Muscle of leg (tissue), 11 donors: Measurements from ENCODE around the gene RNASEL. TPM values are rescaled to one million over a fixed set of nuclear protein-coding genes. Genes with fewer than 3 reads are reported as not detected.

ENCODE experiments used
- DNase-seq: peaks from one replicate; pipeline ENCODE4 v3.0.0; 2013
- H3K27ac ChIP-seq: one replicate; pipeline ENCODE4 v1.5.1; 2013; ENCODE audit warnings: mild to moderate bottlenecking, low read length, control low read depth
- H3K27me3 ChIP-seq: one replicate; pipeline ENCODE4 v1.6.1; 2013; ENCODE audit warnings: low read length; ENCODE audit not compliant: control insufficient read depth, insufficient read depth
- H3K36me3 ChIP-seq: one replicate; pipeline ENCODE4 v1.6.1; 2013; ENCODE audit warnings: low read length; ENCODE audit not compliant: control insufficient read depth, insufficient read depth
- H3K4me1 ChIP-seq: one replicate; pipeline ENCODE4 v1.6.1; 2013; ENCODE audit warnings: low read length; ENCODE audit not compliant: control insufficient read depth, insufficient read depth
- H3K4me3 ChIP-seq: one replicate; pipeline ENCODE4 v1.5.1; 2013; ENCODE audit warnings: low read length, control low read depth
- H3K9me3 ChIP-seq: replicated peaks from 2 replicates; pipeline ENCODE4 v1.6.1; 2013; ENCODE audit warnings: low read depth, low read length; ENCODE audit not compliant: control insufficient read depth
- WGBS: methylation state at CpG from one replicate; pipeline ENCODE4 v1.1.5; 2013; ENCODE audit warnings: missing lambda C conversion rate; ENCODE audit not compliant: insufficient coverage; 5-methylcytosine and 5-hydroxymethylcytosine counted together
- polyA plus RNA-seq, 8 donors: library from polyadenylated mRNA; unstranded; fragments of 120-200 nt; gene quantifications; one replicate each; pipeline versions ENCODE4 v1.2.1 to v1.2.3, GENCODE V29; 2013; ENCODE audit warnings: inconsistent platforms in 1 of 8, low replicate concordance in 1 of 8; ENCODE audit not compliant: insufficient read length in 8 of 8, insufficient read depth in 1 of 8
- total RNA-seq: library from RNA; stranded (reverse); fragments of 120-200 nt; gene quantifications from one replicate; pipeline ENCODE4 v1.2.4, GENCODE V29; 2013

RNASEL gene
- total and polyA plus RNA-seq, 9 donors, result 2.6 to 6.7 (median 4.2) TPM

GRCh38 chr1:182565537-182565936 is 23.5 kb downstream of the RNASEL start:
- Histone ChIP-seq H3K4me3 (no peak overlapping the region), H3K36me3 (no peaks in the 10 kb centered on the region), H3K4me1 (no peaks in the 10 kb centered on the region), H3K9me3 (no peaks in the 10 kb centered on the region), H3K27ac (no peak overlapping the region), H3K27me3 (no peaks in the 10 kb centered on the region)
- no peak for DNase-seq
- no CpG with 5 or more reads among the region's 3 CpGs for WGBS

GRCh38 chr1:182564406-182565004 is 24.6 kb downstream of the RNASEL start:
- WGBS, result no CpG with 5 or more reads among the region's 2 CpGs
- Histone ChIP-seq H3K36me3 (no peaks in the 10 kb centered on the region), H3K27ac (no peak overlapping the region), H3K4me3 (no peak overlapping the region), H3K4me1 (no peaks in the 10 kb centered on the region), H3K27me3 (no peaks in the 10 kb centered on the region), H3K9me3 (no peaks in the 10 kb centered on the region)
- no peak for DNase-seq

DNA sequence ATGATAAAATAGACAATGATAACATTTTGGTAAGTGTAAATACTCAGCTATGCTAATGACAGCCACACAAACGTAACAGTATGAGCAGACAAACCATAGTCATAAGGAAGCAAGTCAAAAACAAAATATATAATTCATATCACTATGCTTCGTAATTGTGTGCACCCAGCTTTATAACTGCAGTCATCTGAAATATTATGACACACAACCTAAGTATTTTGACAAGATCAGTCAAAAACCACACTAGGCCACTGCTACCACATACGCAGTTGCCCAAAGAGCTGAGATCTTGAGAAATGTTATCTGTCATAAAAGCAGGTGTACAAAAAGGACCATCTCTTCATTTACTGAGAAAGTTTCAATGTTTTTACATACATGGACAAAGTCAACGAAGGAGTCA is 26.0 kb downstream of the RNASEL start:
- Histone ChIP-seq H3K27me3 (no peaks in the 10 kb centered on the region), H3K27ac (no peak overlapping the region), H3K4me1 (no peaks in the 10 kb centered on the region), H3K4me3 (no peak overlapping the region), H3K36me3 (no peaks in the 10 kb centered on the region), H3K9me3 (no peaks in the 10 kb centered on the region)
- WGBS, result no CpG with 5 or more reads among the region's 4 CpGs
- no peak for DNase-seq

- H3K9me3 ChIP-seq, result no peaks in the 10 kb centered on the region
- H3K27ac ChIP-seq, result no peak overlapping the region
- WGBS, result no CpG with 5 or more reads among the region's 4 CpGs
- DNase-seq, result no peak
- no peaks in the 10 kb centered on the region for H3K27me3 ChIP-seq
- H3K36me3 ChIP-seq, result no peaks in the 10 kb centered on the region
- no peaks in the 10 kb centered on the region for H3K4me1 ChIP-seq
- no peak overlapping the region for H3K4me3 ChIP-seq
These were observed 27.6 kb downstream of the RNASEL start for GRCh38 chr1:182561456-182561855.

- H3K4me3 ChIP-seq, result no peak overlapping the region
- H3K9me3 ChIP-seq, result no peaks in the 10 kb centered on the region
- no peaks in the 10 kb centered on the region for H3K27me3 ChIP-seq
- WGBS, result 44% methylated on average over 5 of the region's 7 CpGs
- no peak overlapping the region for H3K27ac ChIP-seq
- H3K36me3 ChIP-seq, result no peaks in the 10 kb centered on the region
- peak; percentile 11 for DNase-seq
- H3K4me1 ChIP-seq, result no peaks in the 10 kb centered on the region
These were observed 28.6 kb downstream of the RNASEL start for GRCh38 chr1:182560392-182560984.

- no peaks in the 10 kb centered on the region for H3K4me1 ChIP-seq
- H3K36me3 ChIP-seq, result no peaks in the 10 kb centered on the region
- no peak overlapping the region for H3K27ac ChIP-seq
- DNase-seq, result no peak
- H3K9me3 ChIP-seq, result peaks cover 2% of the 10 kb centered on the region
- no peaks in the 10 kb centered on the region for H3K27me3 ChIP-seq
- no peak overlapping the region for H3K4me3 ChIP-seq
These were observed 32.8 kb downstream of the RNASEL start for GRCh38 chr1:182556279-182556678.

DNA sequence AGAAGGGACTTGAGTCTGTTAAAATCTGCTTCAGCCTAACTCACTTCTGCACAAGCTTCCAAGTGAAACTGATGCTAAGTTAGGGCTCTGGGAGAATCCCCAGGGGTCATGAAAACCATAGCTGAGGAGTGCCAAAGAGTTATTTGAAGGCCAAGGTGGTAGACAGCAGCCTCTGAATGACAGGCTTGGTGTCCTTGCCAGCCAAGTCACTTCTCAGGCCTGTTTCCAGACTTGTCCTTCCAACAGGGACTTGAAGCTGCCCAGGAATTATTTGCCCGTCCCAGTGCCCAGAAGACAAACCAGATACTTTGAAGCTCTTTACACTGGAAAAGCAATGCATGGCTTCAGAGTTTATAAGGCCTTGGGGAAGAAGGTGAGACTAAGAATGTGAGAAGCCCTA is 33.6 kb downstream of the RNASEL start:
- DNase-seq, result no peak
- WGBS, result no CpG with 5 or more reads among the region's 1 CpG
- Histone ChIP-seq H3K36me3 (no peaks in the 10 kb centered on the region), H3K4me1 (no peaks in the 10 kb centered on the region), H3K4me3 (no peak overlapping the region), H3K9me3 (peaks cover 2% of the 10 kb centered on the region), H3K27ac (no peak overlapping the region), H3K27me3 (no peaks in the 10 kb centered on the region)

DNA sequence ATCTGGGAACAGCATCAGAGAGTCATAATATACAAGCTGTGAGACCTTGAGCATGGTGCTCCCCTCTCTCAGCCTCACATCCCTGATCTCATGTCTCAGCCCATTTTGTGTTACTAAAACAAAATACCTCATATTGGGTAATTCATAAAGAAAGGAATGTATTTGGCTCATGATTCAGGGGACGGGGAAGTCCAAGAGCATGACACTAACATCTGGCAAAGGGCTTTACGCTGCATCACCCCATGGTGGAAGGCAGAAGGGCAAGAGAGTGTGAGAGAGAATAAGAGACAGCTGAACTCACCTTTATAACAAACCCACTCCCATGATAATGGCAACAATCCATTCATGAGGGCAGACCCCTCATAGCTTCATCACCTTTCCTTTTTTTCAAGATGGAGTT is 36.5 kb downstream of the RNASEL start:
- no peaks in the 10 kb centered on the region for H3K27me3 ChIP-seq
- H3K4me3 ChIP-seq, result no peak overlapping the region
- no peak for DNase-seq
- WGBS, result no CpG with 5 or more reads among the region's 2 CpGs
- peaks cover 2% of the 10 kb centered on the region for H3K9me3 ChIP-seq
- H3K4me1 ChIP-seq, result no peaks in the 10 kb centered on the region
- H3K36me3 ChIP-seq, result no peaks in the 10 kb centered on the region
- H3K27ac ChIP-seq, result no peak overlapping the region

DNA sequence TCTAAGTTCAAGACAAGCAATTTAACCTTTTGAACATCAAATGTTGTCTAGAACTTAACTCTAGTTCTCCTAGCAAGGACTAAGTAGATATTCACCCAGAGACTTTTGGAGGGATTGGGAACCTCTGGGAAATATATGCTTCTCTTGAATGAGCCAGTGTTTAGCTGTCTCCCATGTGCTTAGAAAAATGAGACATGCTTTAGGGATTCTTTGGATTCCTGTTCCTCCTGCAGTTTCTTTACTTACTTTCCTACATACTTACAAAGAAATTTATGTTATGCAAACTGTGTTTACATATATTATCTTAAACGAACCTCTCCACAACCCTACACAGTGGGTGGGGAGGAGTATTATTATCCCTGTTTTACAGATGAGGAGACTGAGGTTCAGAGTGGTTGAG is 39.2 kb downstream of the RNASEL start:
- H3K4me1 ChIP-seq, result no peaks in the 10 kb centered on the region
- H3K4me3 ChIP-seq, result no peak overlapping the region
- no CpG with 5 or more reads among the region's 1 CpG for WGBS

GRCh38 chr1:182549346-182549745 is 39.7 kb downstream of the RNASEL start:
- Histone ChIP-seq H3K36me3 (no peaks in the 10 kb centered on the region), H3K4me3 (no peak overlapping the region), H3K9me3 (peaks cover 2% of the 10 kb centered on the region), H3K4me1 (no peaks in the 10 kb centered on the region), H3K27me3 (no peaks in the 10 kb centered on the region), H3K27ac (no peak overlapping the region)
- DNase-seq, result no peak

More for the DNA sequence above, 39.2 kb downstream of the RNASEL start:
- DNase-seq, result no peak
- H3K27ac ChIP-seq, result no peak overlapping the region
- no peaks in the 10 kb centered on the region for H3K36me3 ChIP-seq
- no peaks in the 10 kb centered on the region for H3K27me3 ChIP-seq
- H3K9me3 ChIP-seq, result peaks cover 2% of the 10 kb centered on the region

DNA sequence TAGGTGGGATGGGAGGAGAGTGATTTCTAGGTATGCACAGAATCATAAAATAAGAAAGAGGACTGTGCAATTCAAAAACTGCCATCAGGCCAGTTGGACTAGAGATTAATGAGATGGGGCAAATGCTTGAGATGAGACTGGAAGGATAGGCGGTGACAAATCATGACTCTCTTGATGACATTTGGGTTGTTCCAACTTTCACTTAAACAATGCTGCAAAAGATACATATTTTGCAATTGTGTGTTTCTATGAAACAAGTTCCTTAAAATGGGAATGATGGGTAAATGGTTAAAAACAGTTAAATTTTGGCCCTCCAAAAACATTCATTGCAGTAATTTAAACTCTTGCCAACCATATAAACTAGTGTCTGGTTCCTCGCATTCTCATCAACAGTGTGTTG is 55.2 kb downstream of the RNASEL start:
- no peak for DNase-seq
- H3K4me3 ChIP-seq, result no peak overlapping the region
- no peaks in the 10 kb centered on the region for H3K36me3 ChIP-seq
- no peak overlapping the region for H3K27ac ChIP-seq
- H3K27me3 ChIP-seq, result peaks cover 2% of the 10 kb centered on the region
- no peaks in the 10 kb centered on the region for H3K4me1 ChIP-seq
- no CpG with 5 or more reads among the region's 2 CpGs for WGBS
- no peaks in the 10 kb centered on the region for H3K9me3 ChIP-seq
